ENCODE measurements around the gene LDLRAD2.
"Not testable (repeated sequence)": the region's sequence is repeated elsewhere in the genome, so short reads cannot be mapped to it uniquely, and the experiment has no call there.

Gene LDLRAD2

DNA sequence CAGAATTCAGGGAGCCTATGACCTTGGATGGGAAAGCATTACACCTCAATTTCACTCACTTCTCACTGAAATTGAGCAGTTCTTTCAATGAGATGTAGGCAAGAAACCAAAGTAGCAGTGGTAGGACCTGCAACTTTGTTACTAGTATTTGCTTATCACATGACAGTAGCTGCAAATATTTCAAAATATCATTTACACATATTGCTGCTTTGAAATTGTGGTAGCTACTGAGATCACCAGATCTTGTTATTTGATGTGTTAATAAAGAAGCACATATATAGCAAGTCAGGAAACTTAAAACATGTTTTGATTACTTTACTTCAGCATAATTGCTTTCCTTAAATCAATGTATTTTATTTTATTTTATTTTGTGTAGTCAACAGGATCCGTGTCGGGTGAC, 12.9 kb downstream of the LDLRAD2 start:
- DNase-seq = no peak

DNA sequence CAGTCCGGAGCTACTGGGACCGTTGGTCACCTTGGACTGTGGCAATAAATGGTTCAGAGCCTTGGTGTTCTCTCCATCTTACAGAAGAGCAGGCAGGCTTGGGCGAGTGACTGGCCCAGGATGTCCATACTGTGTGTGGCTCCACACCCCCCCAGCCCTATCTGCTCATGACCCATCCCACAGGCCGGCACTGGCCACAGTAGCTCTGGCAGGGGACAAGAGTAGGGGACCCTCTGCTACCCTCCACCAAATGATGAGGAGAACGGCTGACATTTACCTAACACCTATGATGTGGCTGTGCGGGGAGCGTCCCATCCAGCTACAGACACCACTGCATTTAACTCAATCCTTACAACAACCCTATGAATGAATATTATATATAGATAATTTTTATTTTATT, 13.3 kb downstream of the LDLRAD2 start:
- DNase-seq = no peak

DNA sequence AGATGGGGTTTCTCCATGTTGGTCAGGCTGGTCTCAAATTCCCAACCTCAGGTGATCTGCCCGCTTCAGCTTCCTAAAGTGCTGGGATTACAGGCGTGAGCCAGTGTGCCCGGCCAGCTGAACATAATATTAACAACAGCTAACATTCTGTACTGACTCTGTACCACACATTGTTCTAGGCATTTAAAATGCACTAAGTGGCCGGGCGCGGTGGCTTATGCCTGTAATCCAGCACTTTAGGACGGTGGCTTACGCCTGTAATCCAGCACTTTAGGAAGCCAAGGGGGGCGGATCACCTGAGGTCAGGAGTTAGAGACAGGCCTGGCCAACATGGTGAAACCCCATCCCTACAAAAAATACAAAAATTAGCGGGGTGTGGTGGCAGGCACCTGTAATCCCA, 14.6 kb downstream of the LDLRAD2 start:
- DNase-seq = not testable (repeated sequence)

DNA sequence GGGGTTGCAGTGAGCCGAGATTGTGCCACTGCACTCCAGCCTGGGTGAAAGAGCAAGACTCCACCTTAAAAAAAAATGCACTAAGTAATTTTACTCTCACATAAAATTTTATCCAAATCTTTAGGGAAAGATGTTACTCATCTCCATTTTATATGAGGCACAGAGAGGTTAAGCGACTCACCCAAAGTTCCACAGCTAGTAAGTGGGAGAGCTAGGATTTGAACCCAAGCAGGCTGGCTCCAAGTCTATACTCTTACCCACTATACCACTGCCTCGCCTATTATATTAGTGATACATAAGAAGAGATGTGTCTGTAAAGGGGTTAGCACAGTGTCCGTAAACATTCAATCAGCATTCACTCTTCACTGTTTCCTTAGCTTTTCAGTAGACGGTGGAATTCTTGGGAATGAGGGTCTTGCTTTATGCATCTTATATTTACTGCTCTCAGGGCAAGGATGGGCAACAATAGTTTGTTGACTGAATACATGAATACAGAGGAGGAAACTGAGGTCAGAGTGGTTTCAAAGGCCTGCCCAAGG, 15.1 kb downstream of the LDLRAD2 start:
- no peak for DNase-seq

DNA sequence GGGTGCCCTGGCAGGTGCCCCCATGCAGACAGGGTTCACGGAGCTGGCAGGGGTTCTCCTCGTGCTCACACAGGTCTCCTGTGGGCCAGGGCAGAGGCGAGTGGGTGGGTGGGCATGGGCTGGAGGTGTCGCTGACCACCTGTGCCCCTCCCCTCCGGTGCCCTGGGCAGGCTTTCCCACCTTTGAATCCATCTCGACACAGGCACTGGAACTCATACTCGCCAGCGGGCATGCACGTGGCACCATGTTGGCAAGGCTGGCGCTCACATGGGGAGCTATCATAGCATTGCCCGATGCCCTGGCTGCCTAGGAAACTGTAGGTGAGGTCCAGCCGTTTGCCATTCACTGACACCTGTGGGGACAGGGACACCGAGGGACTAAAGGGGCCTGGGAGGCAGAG, 16.0 kb downstream of the LDLRAD2 start:
- DNase-seq = no peak

DNA sequence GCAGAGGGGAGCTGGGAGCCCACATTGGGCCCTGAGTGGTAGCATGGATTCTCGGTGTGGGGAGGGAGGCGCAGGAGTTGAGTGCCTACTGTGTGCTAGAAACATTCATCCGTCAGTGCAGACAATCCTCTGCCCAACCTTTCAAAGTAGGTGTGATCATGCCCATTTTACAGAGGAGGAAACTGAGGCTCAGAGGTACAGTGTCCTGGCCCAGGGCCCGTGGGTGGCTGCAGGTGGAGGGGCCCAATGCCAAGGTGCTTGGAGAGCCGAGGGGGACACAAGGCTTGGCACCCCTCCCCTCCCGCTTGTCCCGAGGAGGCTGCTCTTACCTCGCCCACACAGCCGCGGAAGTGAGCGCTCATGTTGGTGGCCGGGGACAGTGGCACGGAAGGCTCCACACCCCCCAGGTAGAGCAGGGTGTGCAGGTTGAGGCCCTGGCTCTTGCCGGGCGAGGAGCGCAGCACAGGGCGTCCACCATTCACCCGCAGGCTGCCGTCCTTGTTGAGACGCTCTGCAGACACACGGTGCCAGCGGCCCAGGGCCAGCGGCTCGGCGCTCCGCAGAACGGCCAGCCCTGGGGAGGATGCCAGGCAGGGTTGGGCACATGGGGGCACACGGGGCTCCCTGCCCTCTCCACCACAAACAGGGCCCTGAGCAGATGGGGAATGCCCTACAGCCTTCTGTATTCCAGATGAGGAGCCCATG, 16.6 kb downstream of the LDLRAD2 start:
- DNase-seq = no peak

DNA sequence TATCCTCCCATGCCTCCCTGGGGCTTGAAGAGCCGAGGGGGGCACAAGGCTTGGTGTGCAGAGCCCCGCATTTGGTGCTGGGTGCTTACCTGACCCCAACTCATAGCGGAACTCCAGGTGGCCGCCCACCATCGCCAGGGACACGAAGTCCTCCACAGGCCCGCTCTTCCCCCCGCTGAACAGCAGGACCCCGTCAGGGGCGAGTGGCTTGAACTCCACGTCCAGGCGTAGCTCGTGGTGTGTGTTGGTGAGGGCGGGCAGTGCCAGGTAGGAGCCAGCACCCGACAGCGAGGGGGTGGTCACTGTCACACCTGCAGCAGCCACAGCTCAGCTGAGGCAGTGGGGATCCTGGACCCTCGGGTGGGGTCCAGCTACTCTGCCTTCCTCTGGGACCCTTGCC, 17.2 kb downstream of the LDLRAD2 start:
- no peak for DNase-seq

DNA sequence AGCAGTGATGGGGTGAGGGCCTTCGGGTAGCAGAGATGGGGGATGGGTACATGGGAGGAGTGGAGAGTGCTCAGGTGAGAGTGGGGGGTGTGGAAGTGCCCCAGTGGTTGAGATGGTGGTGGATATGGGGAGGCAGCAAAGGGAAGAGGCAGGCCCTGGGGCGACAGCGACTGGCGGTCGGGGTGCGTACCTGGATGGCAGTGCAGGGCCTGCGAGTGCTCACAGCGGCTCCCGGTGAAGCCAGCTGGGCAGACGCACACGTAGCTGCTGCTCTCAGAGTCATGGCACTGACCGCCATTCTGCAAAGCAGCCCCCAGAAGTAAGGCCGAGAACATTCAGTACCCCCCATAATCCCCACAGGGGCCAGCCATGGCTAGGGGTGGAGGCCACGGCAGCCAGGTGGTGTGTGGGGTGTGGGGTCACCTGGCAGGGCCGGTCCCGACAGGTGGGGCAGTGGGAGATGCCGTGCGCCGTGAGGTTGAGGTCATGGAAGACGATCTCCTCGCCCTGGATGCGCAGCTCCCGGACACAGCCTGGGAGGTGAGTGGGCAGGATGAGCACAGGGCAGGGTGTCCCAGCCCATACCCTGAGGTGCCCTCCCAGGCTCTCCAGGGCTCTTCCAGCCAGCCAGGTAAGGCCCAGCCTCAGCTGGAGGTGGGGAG, 18.9 kb downstream of the LDLRAD2 start:
- no peak for DNase-seq

DNA sequence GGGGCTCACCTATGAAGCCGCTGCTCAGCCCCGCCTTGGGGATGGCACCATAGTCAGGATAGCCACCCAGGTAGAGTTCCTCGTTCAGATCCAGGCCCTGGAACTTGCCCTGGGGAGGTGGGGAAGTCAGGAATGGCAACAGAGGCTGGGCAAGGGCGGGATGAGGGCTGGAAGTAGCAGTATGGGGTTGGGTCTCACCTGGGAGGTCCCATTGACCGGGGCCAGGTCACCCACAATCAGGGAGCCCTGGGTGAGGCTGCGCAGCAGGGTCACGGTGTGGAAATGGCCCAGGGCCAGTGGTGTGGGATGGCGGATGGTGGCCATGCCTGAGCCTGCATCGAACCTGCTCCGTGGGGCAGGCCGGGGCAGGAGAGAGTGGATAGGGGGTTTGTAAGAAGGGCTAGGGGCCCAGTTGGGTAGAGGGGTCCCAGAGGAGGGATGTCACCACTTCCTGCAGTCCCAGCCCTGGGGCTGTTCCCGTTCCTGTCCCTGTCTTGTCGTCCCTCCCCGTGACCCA, 19.4 kb downstream of the LDLRAD2 start:
- no peak for DNase-seq

DNA sequence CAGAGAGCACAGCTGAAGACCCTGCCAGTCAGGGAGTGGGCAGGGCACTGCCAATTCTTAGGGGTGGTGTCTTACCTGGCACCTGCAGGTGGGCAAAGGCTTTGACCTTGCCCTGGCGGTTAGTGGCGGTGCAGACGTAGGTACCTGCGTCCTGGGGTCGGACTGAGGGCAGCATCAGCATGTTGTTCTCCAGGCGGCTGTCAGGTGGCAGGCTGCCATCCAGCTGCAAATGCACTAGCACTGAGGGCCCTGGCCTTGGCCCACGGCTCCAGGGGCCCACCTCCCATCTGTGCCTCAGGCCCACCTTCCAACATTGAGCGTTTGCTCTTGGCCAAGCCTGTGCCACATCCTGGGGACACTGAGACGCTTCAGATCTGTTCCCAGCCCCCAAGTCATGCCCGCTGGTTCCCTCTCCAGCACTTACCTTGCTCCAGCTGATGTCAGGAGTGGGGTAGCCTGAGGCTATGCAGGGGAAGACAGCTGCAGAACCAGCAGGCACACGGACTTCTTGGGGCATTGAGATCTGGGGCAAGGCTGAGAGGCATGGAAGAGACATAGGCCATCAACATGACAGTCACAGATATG, 21.4 kb downstream of the LDLRAD2 start:
- DNase-seq = no peak

DNA sequence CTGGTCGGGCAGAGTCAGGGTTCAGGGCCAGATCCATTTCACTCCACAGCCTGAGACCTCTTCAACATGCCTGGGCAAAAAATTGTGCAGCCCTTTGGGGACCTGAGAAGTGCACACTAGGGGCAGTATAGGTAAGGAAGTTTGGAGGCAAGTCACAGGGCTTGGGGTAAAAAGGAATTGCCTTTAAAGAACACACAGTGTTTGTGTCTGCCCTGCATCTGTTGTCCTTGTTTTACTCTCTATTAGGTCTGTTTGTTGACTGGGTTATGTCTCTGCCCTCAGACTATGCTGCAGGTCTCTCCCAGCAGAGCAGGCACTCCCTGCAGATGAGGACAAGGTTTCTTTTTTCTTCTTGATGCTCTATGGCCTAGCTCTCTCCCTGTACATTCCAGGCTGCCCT, 22.0 kb downstream of the LDLRAD2 start:
- no peak for DNase-seq

DNA sequence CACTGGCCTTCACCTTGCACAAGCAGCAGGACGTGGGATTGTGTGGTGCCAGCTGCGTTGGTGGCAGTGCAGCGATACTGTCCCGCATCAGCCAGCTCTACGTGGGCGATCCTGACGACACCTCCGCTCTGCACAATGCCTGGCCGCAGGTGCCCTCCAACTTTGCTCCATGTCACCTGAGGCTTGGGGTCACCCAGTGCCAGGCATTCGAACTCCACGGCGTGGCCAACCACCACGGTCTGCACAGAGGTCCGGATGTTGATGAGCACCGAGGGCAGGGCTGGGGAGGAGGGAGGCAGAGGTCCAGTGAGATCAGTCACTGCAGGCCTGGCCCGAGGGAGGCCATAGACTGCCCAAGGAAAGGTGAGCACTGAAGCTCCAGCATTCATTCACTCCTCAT, 22.6 kb downstream of the LDLRAD2 start:
- no peak for DNase-seq

DNA sequence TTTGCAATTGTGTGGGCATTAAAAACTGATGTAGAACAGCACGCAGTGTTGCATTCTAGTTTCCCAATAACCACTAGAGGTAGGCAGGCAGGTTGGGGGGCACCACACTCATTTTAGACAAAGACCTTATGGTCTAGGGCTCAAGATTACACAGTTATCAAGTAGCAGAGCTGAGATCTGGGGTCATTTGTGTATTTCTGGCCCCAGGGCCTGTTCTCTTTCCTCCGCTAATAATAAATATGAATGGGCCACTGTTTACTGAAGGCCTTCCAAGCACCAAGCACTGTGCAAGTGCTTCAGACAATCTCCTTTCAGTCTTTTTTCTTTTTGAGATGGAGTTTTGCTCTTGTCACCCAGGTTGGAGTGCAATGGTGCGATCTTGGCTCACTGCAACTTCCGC, 23.9 kb downstream of the LDLRAD2 start:
- DNase-seq = no peak

DNA sequence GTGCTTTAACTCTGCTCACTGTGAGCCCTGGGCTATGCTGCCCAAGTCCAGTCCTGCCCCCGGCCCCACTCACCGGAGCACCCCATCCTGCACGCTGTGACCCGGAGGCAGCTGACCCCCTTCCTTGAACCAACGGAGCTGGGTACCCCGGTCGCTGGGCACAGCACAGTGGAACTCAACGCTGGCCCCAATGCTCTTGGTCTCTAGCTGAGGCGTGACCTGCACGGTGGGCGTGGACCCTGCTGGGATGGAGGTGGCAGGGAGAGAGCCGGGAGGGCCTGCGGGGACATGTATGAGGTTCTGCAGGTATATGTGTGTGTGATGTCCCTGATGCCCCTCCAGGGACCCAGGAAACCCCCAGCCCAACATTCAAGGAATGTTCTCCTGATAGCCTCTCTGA, 24.7 kb downstream of the LDLRAD2 start:
- no peak for DNase-seq

DNA sequence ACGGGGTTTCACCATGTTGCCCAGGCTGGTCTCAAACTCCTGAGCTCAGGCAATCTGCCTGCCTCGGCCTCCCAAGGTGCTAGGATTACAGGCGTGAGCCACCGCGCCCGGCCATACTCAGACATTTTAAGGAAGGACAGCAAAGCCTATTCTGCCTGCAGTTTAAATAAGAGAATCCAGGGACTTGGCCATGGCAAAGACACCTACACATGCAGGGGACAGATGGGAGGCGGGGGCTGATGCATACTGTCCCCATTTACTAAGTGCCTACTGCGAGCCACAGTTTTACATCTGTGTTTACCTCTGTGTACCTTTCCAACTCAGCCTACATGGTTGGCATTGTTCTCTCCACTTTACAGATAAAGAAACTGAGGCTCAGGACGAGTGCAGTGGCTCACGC, 25.4 kb downstream of the LDLRAD2 start:
- DNase-seq = no peak

DNA sequence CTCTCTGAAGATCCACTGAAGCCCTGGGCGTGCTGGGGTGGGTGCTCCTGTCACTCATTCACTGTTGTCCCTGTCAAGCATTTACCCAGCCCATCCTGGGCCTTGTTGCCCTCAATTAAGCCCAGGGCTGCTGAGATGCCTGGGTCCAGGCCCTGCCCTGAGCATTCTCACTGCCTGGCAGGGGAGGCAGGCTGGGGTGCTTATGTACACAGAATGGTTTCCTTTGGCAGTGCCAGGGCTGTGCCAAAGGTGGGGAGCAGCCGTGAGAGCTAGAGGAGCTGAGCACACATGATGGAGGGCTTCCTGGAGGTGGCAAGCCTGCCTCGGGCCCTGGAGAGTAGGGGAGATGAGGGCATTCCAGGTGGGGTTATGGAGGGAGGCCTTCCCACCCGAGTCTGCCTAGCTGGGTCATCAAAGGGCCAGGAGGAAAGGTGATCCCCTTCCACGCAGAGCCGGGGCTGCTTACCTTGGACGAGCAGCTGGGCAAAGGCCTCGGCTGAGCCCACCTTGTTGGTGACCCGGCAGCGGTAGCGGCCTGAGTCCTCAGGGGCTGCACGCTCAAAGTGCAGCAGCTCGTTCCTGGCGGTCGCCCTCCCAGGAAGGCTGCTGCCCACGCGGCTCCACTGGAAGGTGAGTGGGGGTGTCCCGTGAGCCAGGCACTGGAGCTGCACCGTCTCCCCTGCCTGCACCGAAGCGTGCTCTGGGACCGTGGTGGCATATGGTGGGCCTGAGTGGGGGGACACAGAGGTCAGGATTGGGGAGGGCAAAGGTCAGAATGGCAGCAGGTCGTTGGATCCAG, 26.5 kb downstream of the LDLRAD2 start:
- DNase-seq = no peak

DNA sequence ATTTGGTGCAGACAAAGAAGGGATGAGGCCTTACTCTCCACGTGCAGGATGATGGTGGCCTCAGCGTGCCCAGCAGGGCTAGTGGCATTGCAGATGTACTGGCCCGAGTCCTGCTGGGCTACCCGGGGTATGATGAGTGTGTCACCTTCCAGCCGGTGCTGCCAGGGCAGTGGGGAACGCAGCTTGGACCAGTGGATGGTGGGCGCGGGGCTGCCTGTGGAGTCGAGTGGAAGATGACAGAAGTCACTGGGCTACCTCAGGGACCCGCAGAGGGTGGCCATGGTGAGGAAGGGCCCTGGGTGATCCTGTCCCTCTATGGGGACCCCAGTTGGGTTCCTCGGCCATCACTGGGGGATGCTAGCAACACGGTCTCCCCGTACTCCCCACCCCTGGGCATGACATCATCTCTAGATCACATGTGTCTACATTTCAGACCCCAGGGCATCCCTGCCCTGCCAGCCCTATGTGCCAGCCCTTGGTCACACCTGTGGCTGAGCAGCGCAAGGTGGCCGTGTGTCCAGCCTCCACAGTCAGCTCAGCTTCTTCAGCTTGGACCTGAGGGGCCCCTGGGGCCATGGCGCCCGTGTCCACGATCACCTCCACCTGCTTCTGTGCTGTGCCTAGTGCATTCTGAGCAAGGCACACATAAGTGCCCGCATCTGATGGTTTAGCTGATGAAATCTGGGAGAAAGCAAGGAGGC, 27.4 kb downstream of the LDLRAD2 start:
- no peak for DNase-seq

DNA sequence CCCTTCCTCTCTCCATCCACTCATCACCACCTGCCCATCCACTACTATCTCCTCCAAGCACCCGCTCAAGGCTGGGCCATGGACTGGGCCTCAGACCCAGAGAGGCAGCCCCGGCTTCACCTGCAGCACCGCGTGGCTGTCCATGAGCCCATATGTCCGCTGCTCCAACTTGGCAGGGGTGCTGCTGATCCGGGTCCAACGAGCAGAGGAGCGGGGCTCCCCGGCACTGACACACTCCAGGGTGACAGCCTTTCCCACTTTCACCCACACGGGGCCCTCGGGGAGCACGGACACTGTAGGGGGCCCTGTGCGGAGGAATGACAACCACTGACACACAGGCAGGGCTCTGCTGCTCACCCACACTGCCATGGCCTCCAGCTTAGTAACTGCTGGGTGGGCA, 28.9 kb downstream of the LDLRAD2 start:
- no peak for DNase-seq

DNA sequence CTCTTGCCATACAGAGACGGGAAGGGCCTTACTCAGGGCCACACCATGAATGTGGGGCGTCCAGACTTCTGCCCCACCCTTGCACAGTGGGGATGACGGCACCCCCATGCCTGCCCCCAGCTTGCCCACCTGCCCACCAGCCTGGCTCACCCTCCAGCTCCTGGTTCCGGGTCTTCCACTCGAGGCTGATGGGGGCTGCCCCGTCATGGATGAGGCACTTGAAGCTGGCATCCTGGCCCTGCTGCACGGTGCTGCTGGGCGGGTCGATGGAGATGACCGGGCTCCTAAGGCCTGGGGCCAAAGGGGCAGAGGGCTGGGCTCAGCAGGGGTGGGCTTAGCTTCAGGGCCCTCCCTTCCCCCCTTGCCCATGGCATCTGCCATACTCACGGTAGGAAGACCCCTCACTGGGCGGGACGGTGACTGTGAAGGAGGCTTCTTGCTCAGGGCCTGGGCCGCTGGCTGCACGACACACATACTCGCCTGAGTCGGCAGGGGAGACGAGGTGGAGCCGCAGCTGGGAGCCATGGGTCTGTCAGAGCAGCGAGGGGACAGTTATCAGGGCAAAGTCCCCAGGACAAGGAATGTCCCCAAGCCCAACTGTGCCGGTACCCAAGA, 29.9 kb downstream of the LDLRAD2 start:
- no peak for DNase-seq

DNA sequence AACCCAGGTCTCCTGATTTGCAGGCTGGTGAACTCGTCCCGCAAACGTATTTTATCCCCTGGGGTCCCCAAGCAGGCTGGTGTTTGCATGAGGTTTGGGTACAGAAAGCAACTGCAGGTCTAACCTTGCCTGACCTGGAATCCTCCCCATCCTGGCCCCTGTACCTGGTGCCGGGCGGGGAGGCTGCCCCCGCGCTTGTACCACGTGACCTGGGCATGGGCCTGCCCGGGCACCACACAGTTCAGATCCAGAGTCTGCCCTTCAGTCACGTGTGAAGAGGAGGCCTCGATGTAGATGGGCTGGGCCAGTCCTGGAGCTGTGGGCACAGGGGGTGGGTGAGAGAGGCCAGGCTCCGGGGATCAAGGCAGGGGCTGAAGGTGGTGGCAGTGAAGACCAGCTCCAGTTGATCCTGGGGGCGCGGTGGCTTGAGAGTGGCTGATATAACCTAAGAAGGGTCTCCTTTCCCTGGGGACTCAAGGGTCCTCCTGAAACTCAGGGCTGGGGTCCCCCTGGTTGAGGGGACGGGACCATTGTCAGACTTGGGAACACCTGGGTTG, 30.6 kb downstream of the LDLRAD2 start:
- DNase-seq = no peak

DNA sequence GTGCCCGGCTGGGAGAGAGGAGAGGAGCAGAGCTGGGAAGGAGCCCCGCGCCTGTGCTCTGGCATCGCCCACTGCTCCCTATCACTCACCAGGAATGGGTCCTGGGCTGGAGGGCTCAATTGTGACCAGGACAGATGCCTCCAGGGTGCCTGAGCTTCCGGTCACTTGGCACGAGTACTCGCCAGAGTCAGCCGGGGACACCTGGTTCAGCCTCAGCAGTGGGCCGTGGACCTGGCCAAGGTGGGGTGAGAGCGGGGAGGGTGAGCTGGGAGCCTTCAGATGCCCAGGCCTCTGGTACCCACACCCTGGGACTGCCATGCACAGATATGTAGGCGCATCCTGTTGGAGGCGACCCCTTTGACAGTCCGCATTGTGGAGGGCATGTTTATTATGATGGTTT, 31.1 kb downstream of the LDLRAD2 start:
- DNase-seq = no peak

DNA sequence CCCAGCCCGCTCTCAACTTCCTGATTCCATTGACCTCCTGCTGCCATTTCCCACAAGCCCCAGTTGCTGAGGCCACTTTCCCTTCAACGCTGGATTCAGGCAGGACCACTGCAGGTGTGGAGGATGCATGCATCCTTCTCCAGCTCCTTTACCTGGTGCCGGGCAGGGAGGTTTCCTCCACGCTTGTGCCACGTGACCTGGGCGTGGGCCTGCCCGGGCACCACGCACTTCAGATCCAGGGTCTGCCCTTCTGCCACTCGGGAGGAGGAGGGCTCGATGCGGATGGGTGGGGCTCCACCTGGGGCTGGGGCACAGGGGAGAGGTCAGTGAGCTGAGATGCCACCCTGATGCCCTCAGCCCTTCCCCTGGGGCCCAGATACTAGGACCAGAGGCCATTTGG, 31.9 kb downstream of the LDLRAD2 start:
- no peak for DNase-seq

Data from NCI-H1417 (cell line).